Measurements from ENCODE around the gene NDUFAF2.
A peak's percentile ranks its signal among the peaks of the same experiment; 100 is the strongest.

Gene NDUFAF2

GRCh38 chr5:61132559-61132958 lies 187.6 kb downstream of the NDUFAF2 start:
- Histone ChIP-seq H3K27ac (ENCODE audit: insufficient read depth in 1 of 2, low read depth in 1 of 2, low read length in 2 of 2, poor library complexity in 1 of 2, severe bottlenecking in 2 of 2) (no peak overlapping the region), H3K9me3 (ENCODE audit: control extremely low read depth in 1 of 5, control insufficient read depth in 4 of 5, insufficient read depth in 2 of 5, low read depth in 1 of 5, low read length in 4 of 5) (no peaks in the 10 kb centered on the region), H3K36me3 (ENCODE audit: control insufficient read depth in 4 of 4, insufficient read depth in 4 of 4, low read length in 3 of 4) (no peaks in the 10 kb centered on the region), H3K27me3 (replicated peaks in 2 of 5; ENCODE audit: control insufficient read depth in 4 of 5, insufficient read depth in 5 of 5, low read length in 4 of 5) (no peaks in the 10 kb centered on the region), H3K4me3 (ENCODE audit: control insufficient read depth in 1 of 7, extremely low read depth in 1 of 7, insufficient read depth in 4 of 7, low read depth in 2 of 7, low read length in 6 of 7) (no peak overlapping the region), H3K4me1 (ENCODE audit: control extremely low read depth in 1 of 4, control insufficient read depth in 4 of 4, insufficient read depth in 4 of 4, low read length in 3 of 4) (no peaks in the 10 kb centered on the region)
- DNase-seq, result no peak
- POLR2A ChIA-PET, result no interaction called here
- CTCF ChIA-PET, result interaction anchor here (1.1 kb wide), 1 partner anchor 74 kb away, joined by 3 read pairs; no protein-coding TSS in a partner anchor
- WGBS (ENCODE audit: insufficient coverage), result no CpG with 5 or more reads among the region's 1 CpG

- Histone ChIP-seq H3K4me3 (ENCODE audit: control insufficient read depth in 1 of 7, extremely low read depth in 1 of 7, insufficient read depth in 4 of 7, low read depth in 2 of 7, low read length in 6 of 7) (no peak overlapping the region), H3K36me3 (ENCODE audit: control insufficient read depth in 4 of 4, insufficient read depth in 4 of 4, low read length in 3 of 4) (no peaks in the 10 kb centered on the region), H3K9me3 (ENCODE audit: control extremely low read depth in 1 of 5, control insufficient read depth in 4 of 5, insufficient read depth in 2 of 5, low read depth in 1 of 5, low read length in 4 of 5) (no peaks in the 10 kb centered on the region), H3K4me1 (ENCODE audit: control extremely low read depth in 1 of 4, control insufficient read depth in 4 of 4, insufficient read depth in 4 of 4, low read length in 3 of 4) (no peaks in the 10 kb centered on the region), H3K27ac (ENCODE audit: insufficient read depth in 1 of 2, low read depth in 1 of 2, low read length in 2 of 2, poor library complexity in 1 of 2, severe bottlenecking in 2 of 2) (no peak overlapping the region), H3K27me3 (replicated peaks in 2 of 5; ENCODE audit: control insufficient read depth in 4 of 5, insufficient read depth in 5 of 5, low read length in 4 of 5) (no peaks in the 10 kb centered on the region)
- ChIA-PET CTCF (interaction anchor here (1.3 to 3.4 kb wide), 2 partner anchors 83 to 520 kb away, joined by 3 to 27 read pairs; no protein-coding TSS in a partner anchor), POLR2A (no interaction called here)
- no peak for DNase-seq
- 100% methylated on average over 1 of the region's 1 CpG for WGBS (ENCODE audit: insufficient coverage)
Observed at GRCh38 chr5:61137835-61138234, 192.8 kb downstream of the NDUFAF2 start.

- CTCF ChIA-PET, result interaction anchor here (0.7 to 3.4 kb wide), 6 partner anchors 9 to 131 kb away, joined by 3 to 27 read pairs (median 3); no protein-coding TSS in a partner anchor
- POLR2A ChIA-PET, result no interaction called here
- no peak overlapping the region for H3K4me3 ChIP-seq (ENCODE audit: control insufficient read depth in 1 of 7, extremely low read depth in 1 of 7, insufficient read depth in 4 of 7, low read depth in 2 of 7, low read length in 6 of 7)
- WGBS (ENCODE audit: insufficient coverage), result 96% methylated on average over 4 of the region's 5 CpGs
- H3K36me3 ChIP-seq (ENCODE audit: control insufficient read depth in 4 of 4, insufficient read depth in 4 of 4, low read length in 3 of 4), result no peaks in the 10 kb centered on the region
- H3K27me3 ChIP-seq (replicated peaks in 2 of 5; ENCODE audit: control insufficient read depth in 4 of 5, insufficient read depth in 5 of 5, low read length in 4 of 5), result no peaks in the 10 kb centered on the region
- H3K4me1 ChIP-seq (ENCODE audit: control extremely low read depth in 1 of 4, control insufficient read depth in 4 of 4, insufficient read depth in 4 of 4, low read length in 3 of 4), result no peaks in the 10 kb centered on the region
- DNase-seq, result peak in 2 of 3 donors; percentile 29 to 34
- H3K9me3 ChIP-seq (ENCODE audit: control extremely low read depth in 1 of 5, control insufficient read depth in 4 of 5, insufficient read depth in 2 of 5, low read depth in 1 of 5, low read length in 4 of 5), result no peaks in the 10 kb centered on the region
- no peak overlapping the region for H3K27ac ChIP-seq (ENCODE audit: insufficient read depth in 1 of 2, low read depth in 1 of 2, low read length in 2 of 2, poor library complexity in 1 of 2, severe bottlenecking in 2 of 2)
Observed at GRCh38 chr5:61139094-61139873, 194.3 kb downstream of the NDUFAF2 start.

GRCh38 chr5:61139931-61140330 lies 194.9 kb downstream of the NDUFAF2 start:
- no peak for DNase-seq
- ChIA-PET CTCF (interaction anchor here (1.2 to 3.4 kb wide), 3 partner anchors 8 to 85 kb away, joined by 3 to 27 read pairs (median 4); no protein-coding TSS in a partner anchor), POLR2A (no interaction called here)
- Histone ChIP-seq H3K27ac (ENCODE audit: insufficient read depth in 1 of 2, low read depth in 1 of 2, low read length in 2 of 2, poor library complexity in 1 of 2, severe bottlenecking in 2 of 2) (no peak overlapping the region), H3K36me3 (ENCODE audit: control insufficient read depth in 4 of 4, insufficient read depth in 4 of 4, low read length in 3 of 4) (no peaks in the 10 kb centered on the region), H3K9me3 (ENCODE audit: control extremely low read depth in 1 of 5, control insufficient read depth in 4 of 5, insufficient read depth in 2 of 5, low read depth in 1 of 5, low read length in 4 of 5) (no peaks in the 10 kb centered on the region), H3K4me3 (ENCODE audit: control insufficient read depth in 1 of 7, extremely low read depth in 1 of 7, insufficient read depth in 4 of 7, low read depth in 2 of 7, low read length in 6 of 7) (no peak overlapping the region), H3K27me3 (replicated peaks in 2 of 5; ENCODE audit: control insufficient read depth in 4 of 5, insufficient read depth in 5 of 5, low read length in 4 of 5) (no peaks in the 10 kb centered on the region), H3K4me1 (ENCODE audit: control extremely low read depth in 1 of 4, control insufficient read depth in 4 of 4, insufficient read depth in 4 of 4, low read length in 3 of 4) (no peaks in the 10 kb centered on the region)
- 88% methylated on average over 3 of the region's 4 CpGs for WGBS (ENCODE audit: insufficient coverage)

GRCh38 chr5:61141801-61142200 lies 196.8 kb downstream of the NDUFAF2 start:
- Histone ChIP-seq H3K36me3 (ENCODE audit: control insufficient read depth in 4 of 4, insufficient read depth in 4 of 4, low read length in 3 of 4) (no peaks in the 10 kb centered on the region), H3K27me3 (replicated peaks in 2 of 5; ENCODE audit: control insufficient read depth in 4 of 5, insufficient read depth in 5 of 5, low read length in 4 of 5) (no peaks in the 10 kb centered on the region), H3K4me1 (ENCODE audit: control extremely low read depth in 1 of 4, control insufficient read depth in 4 of 4, insufficient read depth in 4 of 4, low read length in 3 of 4) (no peaks in the 10 kb centered on the region), H3K4me3 (ENCODE audit: control insufficient read depth in 1 of 7, extremely low read depth in 1 of 7, insufficient read depth in 4 of 7, low read depth in 2 of 7, low read length in 6 of 7) (no peak overlapping the region), H3K27ac (ENCODE audit: insufficient read depth in 1 of 2, low read depth in 1 of 2, low read length in 2 of 2, poor library complexity in 1 of 2, severe bottlenecking in 2 of 2) (no peak overlapping the region), H3K9me3 (ENCODE audit: control extremely low read depth in 1 of 5, control insufficient read depth in 4 of 5, insufficient read depth in 2 of 5, low read depth in 1 of 5, low read length in 4 of 5) (peaks cover 0 to 2% (median 0%) of the 10 kb centered on the region in 5 experiments)
- CTCF ChIA-PET, result interaction anchor here (0.8 to 1.2 kb wide), 2 partner anchors 90 to 189 kb away, joined by 3 read pairs; no protein-coding TSS in a partner anchor
- POLR2A ChIA-PET, result no interaction called here
- 92% methylated on average over 1 of the region's 1 CpG for WGBS (ENCODE audit: insufficient coverage)
- no peak for DNase-seq

- Histone ChIP-seq H3K4me1 (ENCODE audit: control extremely low read depth in 1 of 4, control insufficient read depth in 4 of 4, insufficient read depth in 4 of 4, low read length in 3 of 4) (no peaks in the 10 kb centered on the region), H3K4me3 (ENCODE audit: control insufficient read depth in 1 of 7, extremely low read depth in 1 of 7, insufficient read depth in 4 of 7, low read depth in 2 of 7, low read length in 6 of 7) (no peak overlapping the region), H3K27me3 (replicated peaks in 2 of 5; ENCODE audit: control insufficient read depth in 4 of 5, insufficient read depth in 5 of 5, low read length in 4 of 5) (no peaks in the 10 kb centered on the region), H3K36me3 (ENCODE audit: control insufficient read depth in 4 of 4, insufficient read depth in 4 of 4, low read length in 3 of 4) (no peaks in the 10 kb centered on the region), H3K9me3 (ENCODE audit: control extremely low read depth in 1 of 5, control insufficient read depth in 4 of 5, insufficient read depth in 2 of 5, low read depth in 1 of 5, low read length in 4 of 5) (peaks cover 0 to 2% (median 0%) of the 10 kb centered on the region in 5 experiments), H3K27ac (ENCODE audit: insufficient read depth in 1 of 2, low read depth in 1 of 2, low read length in 2 of 2, poor library complexity in 1 of 2, severe bottlenecking in 2 of 2) (no peak overlapping the region)
- POLR2A ChIA-PET, result no interaction called here
- WGBS (ENCODE audit: insufficient coverage), result no CpG with 5 or more reads among the region's 1 CpG
- CTCF ChIA-PET, result no interaction called here
- DNase-seq, result no peak
Observed at GRCh38 chr5:61142391-61142790, 197.4 kb downstream of the NDUFAF2 start.

GRCh38 chr5:61142811-61143210 lies 197.8 kb downstream of the NDUFAF2 start:
- CTCF ChIA-PET, result no interaction called here
- H3K27me3 ChIP-seq (replicated peaks in 2 of 5; ENCODE audit: control insufficient read depth in 4 of 5, insufficient read depth in 5 of 5, low read length in 4 of 5), result no peaks in the 10 kb centered on the region
- WGBS (ENCODE audit: insufficient coverage), result no CpG with 5 or more reads among the region's 3 CpGs
- no peak for DNase-seq
- POLR2A ChIA-PET, result no interaction called here
- no peaks in the 10 kb centered on the region for H3K36me3 ChIP-seq (ENCODE audit: control insufficient read depth in 4 of 4, insufficient read depth in 4 of 4, low read length in 3 of 4)
- H3K4me1 ChIP-seq (ENCODE audit: control extremely low read depth in 1 of 4, control insufficient read depth in 4 of 4, insufficient read depth in 4 of 4, low read length in 3 of 4), result no peaks in the 10 kb centered on the region
- no peak overlapping the region for H3K4me3 ChIP-seq (ENCODE audit: control insufficient read depth in 1 of 7, extremely low read depth in 1 of 7, insufficient read depth in 4 of 7, low read depth in 2 of 7, low read length in 6 of 7)
- H3K27ac ChIP-seq (ENCODE audit: insufficient read depth in 1 of 2, low read depth in 1 of 2, low read length in 2 of 2, poor library complexity in 1 of 2, severe bottlenecking in 2 of 2), result no peak overlapping the region
- H3K9me3 ChIP-seq (ENCODE audit: control extremely low read depth in 1 of 5, control insufficient read depth in 4 of 5, insufficient read depth in 2 of 5, low read depth in 1 of 5, low read length in 4 of 5), result peaks cover 0 to 2% (median 0%) of the 10 kb centered on the region in 5 experiments

Data from common myeloid progenitor, CD34-positive (primary cell).